GM18858 (cell line): ENCODE measurements around the gene C19orf47.

Source experiments
- ATAC-seq: cut with Tn5 transposase; IDR thresholded peaks from one replicate; pipeline ENCODE4 v1.9.1; 2021; ENCODE audit not compliant: unreplicated experiment

The C19orf47 gene

GRCh38 chr19:40283414-40284250 is 64.6 kb downstream of the C19orf47 start:
- ATAC-seq, result no peak

DNA sequence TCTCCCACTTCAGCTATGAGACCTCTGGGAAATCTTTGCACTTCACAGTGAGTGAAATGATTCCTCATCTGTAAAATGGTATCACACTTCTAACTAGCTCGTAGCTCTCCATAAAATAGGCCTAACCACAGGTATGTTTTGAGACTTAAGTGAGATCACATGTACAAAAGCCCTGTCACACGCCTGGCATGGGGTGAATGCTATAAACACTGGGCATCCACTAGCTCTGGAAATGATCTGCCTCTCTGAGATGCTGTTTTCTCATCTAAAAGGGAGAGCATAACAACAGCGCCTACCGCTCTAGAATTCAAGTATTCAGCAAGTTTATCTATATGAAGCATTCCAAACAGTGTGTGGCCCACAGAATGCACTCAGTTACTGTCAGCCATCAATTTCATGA is 65.3 kb downstream of the C19orf47 start:
- ATAC-seq, result no peak

- no peak for ATAC-seq
Measured at GRCh38 chr19:40282209-40282580, 66.0 kb downstream of the C19orf47 start.

- ATAC-seq, result no peak
Measured at GRCh38 chr19:40281381-40282208, 66.6 kb downstream of the C19orf47 start.

DNA sequence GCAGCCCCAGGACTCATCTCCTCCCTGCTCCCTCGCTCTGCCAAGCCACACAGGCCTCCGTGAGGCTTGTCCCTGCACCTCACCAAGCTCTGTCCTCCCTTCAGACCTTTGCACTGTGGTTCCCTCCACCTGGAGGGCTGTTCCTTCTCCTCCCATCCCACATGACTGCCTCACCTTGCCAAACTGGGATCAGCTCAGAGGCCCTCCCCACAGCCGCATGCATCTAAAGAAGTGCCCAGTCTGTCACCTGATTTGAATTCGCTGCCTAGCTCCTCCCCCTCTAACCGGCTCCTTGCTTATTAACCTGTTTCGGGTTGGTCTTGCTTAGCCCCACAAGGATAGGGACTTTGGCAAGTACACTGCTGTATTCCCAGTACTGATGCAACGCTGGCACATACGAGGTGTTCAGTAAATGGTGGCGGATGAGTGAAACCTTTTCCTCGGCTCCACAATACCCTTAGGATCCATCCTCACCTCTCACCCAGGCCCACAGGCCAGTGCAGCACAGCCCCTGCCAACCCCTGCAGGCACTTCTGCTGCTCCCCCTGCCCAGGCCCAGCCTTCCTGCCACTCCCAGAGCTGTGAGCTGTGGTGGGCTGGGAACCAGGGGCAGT is 67.5 kb downstream of the C19orf47 start:
- ATAC-seq, result no peak

GRCh38 chr19:40279761-40280607 is 68.2 kb downstream of the C19orf47 start:
- ATAC-seq, result no peak

DNA sequence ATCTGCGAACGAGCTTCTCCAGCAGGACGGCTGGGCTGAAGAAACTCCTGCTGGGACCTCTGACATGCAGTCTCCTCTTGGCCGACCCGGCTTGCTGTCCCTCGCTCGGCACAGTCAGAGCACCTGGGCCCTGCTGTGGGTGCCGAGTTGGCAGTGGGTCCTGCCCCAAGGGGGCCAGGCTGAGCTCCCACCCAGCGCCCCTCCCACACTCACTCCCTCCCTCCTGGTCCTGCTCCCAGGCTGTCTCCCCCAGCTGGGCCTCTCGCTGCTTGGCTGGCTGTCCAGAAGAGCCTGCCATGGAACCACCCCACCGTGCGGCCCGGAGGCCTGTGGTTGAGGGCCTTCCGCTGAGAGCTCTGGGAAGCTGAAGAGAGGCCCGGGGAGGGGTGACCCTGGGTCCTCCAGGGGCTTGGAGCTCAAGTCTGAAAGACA is 69.1 kb downstream of the C19orf47 start:
- ATAC-seq, result no peak

- no peak for ATAC-seq
Measured at GRCh38 chr19:40278361-40279035, 69.7 kb downstream of the C19orf47 start.

DNA sequence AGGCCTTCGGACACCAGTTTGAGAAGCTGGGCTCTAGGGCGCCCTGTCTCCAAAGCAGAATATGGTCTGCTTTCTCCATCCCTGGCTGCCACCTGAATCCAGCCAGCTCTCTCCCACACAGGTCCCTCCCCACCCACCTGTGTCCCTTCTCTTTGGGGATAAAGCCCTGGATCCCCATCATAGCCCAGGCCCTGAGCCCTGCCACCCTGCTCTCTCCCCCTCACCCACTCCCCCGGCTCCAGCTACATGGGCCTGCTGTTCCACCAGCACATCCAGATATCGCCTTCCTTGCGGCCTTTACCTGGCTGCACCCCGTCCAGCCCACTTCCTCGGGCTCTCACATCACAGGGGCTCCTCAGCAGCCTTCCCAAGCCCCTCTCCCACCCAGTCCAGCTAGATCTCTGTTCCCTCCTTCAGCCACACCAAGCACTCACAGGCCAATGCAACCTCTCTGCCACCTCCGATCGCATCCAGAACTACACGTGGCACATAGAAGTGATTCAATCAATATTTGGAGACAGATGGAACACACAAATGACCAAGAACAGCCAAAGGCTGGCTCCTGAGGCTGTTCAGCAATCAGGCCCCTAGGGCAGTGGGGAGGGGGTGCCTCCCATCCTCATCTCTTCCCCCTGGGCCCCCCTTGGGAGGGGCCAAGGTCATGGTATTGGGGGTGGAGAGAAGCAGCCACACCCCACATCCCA is 70.7 kb downstream of the C19orf47 start:
- no peak for ATAC-seq

DNA sequence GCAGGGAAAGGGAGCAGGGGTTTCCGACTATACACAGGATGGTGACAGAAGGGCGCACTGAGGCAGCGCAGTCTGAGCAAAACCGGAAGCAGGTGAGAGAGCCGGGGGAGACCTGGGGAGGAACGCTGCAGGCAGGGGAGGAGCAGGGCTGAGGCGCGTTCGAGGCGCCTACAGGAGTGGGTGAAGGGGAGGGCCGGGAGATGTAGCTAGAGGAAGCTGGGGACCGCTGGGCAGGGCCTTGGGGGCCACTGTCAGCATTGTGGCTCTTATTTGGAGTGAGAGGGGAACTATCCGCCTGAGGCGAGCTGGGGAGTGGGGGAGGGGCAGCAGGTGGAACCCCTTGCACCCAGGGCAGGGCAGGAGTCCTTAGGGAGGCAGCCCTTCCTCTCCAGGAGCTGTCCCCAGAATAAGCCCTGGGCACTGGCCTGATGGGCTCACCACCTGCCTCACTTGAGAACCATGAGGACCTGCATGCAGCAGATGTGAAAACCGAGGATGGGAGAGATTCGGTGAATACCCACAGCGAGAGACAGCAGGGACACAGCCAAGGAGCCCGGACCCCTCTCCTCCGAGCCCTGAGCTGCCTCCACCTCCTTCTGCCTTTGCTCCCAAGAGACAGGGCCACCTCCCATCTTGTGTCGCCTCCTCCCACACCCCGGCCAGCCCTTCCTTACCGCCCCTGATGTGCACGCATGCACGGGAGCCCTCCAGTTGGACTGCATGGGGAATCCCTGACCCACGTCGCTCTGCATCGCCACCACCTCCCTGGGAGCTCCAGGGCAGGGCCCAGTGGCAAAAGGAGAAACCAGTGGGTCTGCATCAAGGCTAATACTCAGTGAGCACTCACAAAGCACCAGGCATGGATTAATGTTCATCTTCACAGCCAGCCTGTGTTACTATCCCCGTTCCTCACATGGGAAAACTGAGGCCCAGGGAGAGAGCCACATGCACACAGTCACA is 73.3 kb downstream of the C19orf47 start:
- no peak for ATAC-seq

DNA sequence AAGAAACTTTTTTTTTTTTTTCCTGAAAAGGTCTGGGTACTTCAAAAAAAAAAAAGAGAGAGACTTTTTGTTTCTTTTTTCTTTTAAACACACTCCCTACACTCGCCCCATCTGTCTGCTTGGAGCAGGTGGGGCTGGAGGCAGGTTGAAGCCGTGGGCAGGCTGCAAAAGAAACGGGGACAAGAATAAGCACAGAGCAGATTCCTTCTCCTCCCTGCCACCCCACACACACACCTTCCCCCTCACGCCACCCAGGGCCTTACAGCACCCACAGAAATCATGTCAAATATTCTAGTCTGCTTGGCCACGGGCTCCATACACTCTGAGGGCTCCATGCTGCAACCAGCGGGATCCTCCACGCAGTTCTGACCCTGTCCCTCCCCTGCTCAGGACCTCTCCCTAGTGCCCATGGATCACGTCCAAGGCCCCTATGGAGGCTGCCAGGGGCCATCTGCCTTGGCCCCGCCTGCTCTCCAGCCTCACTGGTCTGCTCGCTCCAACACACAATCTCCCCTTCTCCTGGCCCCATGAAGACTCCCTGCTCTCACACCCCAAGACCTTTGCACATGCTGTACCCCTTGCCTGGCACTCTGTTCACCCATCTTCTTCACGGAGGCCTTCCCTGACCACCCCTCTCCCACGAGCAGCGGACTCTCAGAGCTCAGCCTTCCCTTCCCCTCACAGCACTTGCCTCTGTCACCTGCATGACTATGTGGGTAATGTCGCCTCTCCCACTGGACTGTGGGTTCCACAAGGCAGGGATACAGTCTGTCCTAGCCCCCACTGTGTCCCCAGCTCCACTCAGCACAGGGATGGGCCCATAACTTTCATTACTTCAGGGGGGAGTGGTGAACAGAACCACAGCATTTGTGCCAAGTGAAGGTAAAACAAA is 74.5 kb downstream of the C19orf47 start:
- ATAC-seq, result no peak

- ATAC-seq, result no peak
Measured at GRCh38 chr19:40272261-40272660, 75.9 kb downstream of the C19orf47 start.

DNA sequence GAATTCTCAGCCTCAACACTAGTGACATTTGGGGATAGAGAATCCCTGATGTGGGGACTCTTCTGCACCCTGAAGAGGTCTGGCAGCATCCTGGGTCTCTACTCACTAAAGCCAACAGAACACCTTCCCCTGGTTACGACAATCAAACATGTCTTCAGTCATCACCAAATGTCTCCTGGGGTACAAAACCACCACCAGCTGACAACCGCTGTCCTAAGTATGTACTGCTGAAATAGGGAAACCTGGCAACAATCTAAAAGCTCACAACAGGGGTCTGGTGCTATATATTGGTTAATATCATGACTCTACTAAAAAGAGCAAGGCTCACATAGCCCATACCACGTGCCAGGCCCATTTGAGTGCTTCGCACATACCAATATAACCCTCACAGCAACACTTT is 76.5 kb downstream of the C19orf47 start:
- ATAC-seq, result no peak

GRCh38 chr19:40270362-40271089 is 77.7 kb downstream of the C19orf47 start:
- ATAC-seq, result no peak
